Measurements from ENCODE around the gene MOK.

MOK gene

DNA sequence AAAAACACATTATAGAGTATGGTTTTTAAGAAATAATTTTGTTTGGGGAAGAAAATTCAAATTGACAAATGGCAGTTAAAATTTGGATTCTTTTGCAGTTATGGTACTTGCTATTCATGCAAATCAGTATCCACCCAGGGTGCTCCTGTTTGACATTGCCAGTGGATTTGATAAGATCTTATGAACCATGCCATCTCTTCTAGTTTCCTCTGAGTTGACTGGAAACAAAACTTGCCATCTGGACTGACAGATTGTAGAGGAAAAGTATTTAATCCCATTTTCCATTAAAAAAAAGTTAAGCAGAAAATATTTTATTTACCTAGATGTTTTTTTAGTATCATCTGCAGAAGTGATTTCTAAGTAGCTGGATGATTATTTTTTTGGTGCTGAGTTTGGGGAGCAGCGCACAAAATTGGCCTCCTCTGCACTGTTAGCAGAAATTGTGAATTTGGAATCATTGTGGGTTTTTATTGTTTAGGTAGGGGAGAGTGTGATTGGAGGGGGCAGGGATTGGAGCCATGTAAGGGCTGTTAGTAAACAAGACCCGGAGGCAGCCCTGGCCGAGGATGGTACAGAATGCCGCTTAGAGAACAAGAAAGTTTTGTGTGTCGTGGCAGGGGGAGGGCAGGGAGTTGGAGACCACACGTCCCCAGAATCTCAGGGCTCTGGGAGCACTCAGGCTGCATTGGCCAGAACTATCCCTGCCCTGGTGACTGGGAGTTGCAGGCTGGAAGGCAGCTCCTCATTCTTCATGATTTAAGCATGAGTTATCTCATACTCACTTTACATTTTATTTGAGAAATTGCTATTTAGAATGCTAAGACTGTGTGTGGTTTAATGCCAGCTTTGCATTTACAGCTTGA is 108.7 kb downstream of the MOK start:
- no peak overlapping the region for H3K4me3 ChIP-seq (ENCODE audit: low read depth, low read length)
- no peak for DNase-seq (ENCODE audit: low read depth)

DNA sequence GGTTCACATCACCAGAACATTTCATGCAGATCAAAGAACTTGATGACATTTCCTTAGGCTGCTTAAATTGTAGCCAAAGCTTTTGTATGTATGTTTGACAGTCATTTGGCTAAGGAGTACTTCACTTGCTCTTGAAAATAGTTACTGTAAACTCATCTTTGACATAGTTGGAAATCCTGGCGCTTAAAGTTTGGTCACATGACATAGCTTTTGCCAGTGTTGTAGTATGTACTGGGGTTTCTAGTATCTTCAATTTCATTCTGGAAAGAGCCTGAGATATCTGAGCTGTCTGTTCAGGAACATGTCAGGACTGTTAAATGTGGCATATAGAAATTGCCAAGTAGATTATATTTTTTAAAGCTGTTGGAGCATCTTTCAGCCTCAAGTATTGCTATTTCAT is 109.5 kb downstream of the MOK start:
- H3K4me3 ChIP-seq (ENCODE audit: low read depth, low read length) = no peak overlapping the region
- no peak for DNase-seq (ENCODE audit: low read depth)

DNA sequence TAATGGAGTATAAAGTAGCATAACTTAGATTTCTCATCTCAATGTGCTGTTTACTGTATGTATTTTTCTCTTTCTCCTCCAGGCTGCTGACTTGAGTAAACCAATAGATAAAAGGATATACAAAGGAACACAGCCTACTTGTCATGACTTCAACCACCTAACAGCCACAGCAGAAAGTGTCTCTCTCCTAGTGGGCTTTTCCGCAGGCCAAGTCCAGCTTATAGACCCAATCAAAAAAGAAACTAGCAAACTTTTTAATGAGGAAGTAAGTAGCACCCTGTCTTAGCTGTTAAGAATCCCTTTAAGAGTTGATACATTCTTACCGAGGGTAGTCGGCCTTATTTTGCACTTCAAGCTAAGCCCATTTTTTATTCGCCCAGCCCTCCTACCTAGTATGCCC is 110.1 kb downstream of the MOK start:
- DNase-seq (ENCODE audit: low read depth) = no peak
- H3K4me3 ChIP-seq (ENCODE audit: low read depth, low read length) = no peak overlapping the region

DNA sequence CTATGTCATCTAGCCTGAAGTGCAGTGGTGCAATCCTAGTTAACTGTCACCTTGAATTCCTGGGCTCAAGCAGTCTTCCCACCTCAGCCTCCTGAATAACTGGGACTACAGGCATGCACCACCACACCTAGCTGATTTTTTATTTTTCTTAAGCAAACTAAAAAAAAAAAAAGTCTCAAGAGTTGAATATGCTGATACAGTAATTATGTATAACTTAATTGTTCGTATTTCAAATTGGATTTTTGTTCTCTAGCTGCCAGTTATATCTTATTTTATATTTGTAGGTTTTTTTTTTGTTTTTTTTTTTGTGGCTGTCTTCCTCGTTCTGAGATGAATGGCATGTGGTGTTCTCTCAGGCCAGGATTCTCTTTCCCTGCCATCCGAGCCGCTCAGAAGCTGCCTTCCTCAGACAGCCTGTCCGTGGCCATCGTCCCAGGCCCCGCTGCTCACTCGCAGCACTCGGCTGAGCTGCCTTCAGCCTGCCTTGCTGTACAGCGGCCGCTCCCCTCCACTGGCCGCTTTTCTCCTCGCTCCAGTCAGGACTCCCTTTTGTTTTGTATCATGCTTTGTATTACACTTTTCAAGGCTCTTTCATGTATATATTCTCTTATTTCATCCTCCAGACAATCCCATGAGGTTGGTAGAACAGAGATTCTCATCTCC is 112.0 kb downstream of the MOK start:
- no peak for DNase-seq (ENCODE audit: low read depth)
- no peak overlapping the region for H3K4me3 ChIP-seq (ENCODE audit: low read depth, low read length)

DNA sequence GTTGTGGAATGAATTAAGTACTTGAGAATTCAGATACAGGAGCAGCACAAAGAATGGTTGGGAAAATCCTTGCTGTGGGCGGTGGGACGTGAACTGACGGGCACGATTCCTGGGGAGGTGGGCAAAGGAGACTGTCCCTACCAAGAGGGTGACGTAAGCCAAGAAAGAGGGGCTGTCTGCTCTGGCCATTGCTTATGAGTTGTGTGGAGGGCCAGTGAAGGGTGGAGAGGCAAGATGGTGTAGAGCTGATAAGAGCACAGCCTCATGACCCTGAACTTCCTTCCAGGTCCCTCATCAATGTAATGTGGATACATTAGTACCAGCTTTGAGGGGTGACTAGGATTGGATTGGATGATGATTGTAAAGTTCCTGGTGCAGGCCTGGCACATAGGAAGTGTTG is 115.1 kb downstream of the MOK start:
- no peak for DNase-seq (ENCODE audit: low read depth)
- H3K4me3 ChIP-seq (ENCODE audit: low read depth, low read length) = no peak overlapping the region

DNA sequence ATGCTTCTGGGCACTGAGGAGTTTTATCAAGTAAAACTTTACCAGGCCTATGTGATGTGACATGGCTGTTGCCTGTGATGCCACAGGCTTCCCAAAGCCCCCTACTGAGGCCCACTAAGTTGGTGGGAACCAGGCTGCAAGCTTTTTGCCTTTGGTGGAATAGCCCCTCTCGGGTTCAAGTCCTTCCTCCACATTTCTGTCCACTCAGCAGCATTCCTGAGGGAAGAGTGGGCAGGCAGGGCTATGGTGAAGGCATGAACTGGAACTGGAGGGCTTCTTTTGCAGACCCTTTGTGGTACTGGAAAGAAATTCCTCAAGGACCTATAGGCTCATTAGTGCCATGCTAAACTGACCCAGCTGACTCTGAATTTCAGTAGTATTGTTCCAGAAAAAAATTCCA is 116.8 kb downstream of the MOK start:
- no peak overlapping the region for H3K4me3 ChIP-seq (ENCODE audit: low read depth, low read length)
- no peak for DNase-seq (ENCODE audit: low read depth)

DNA sequence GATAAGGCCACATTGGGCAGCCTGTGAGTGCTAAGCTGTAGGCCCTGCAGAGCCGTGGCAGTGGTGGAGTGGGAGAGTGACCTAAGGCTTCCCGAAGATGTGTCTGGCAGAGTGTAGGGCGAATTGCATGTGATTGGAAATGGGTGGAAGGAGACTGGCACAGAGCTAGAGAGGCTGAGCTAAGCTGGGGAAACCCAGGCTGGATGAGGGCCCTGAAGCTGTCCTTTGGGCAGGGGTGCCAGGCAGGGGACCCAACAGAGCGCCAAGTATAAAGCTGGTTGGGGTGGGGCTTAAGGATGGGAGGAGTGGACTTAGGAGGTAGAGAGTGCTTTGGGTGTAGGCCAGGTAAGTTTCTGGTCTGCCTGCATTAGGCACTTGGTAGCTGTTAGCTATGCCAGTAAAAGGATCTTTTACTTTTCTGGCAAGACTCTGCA is 117.4 kb downstream of the MOK start:
- no peak overlapping the region for H3K4me3 ChIP-seq (ENCODE audit: low read depth, low read length)
- no peak for DNase-seq (ENCODE audit: low read depth)

DNA sequence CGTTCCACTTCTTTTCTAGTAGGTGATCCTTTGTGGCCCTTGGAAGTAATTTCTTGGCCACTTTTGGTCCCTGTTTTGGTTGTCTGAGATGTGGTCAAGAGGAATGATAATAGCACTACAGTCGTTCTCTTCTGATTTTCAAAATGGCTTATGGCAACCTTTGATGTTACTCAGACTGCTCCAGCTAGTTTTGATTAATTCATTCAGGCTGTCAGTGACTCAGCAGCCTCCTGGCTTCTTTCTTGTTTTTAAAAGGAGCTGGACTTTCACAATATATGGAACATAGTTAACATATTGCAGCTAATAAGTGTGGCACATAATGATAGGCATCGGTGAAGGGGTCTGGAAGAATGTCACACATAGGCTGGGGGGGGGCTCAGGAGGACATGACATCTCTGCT is 117.9 kb downstream of the MOK start:
- DNase-seq (ENCODE audit: low read depth) = peak; percentile 51
- no peak overlapping the region for H3K4me3 ChIP-seq (ENCODE audit: low read depth, low read length)

DNA sequence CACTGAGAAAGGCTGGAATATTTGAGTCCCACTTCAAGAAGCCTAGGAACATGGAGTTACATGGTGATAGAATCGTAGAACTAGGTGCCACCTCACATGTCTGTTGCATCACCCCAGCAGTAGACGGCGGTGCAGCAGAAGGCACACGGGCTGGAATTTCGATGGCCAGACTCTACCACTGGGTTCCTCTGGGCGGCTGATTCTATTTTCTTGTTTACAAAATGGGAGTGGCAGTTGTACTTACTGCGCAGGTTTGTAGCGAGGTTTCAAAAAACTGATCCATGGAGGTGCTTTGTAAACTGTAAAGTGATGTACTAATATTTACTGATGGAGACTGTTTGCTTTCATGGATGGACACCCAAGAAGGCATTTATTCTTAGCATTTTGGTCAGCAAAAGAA is 119.6 kb downstream of the MOK start:
- no peak overlapping the region for H3K4me3 ChIP-seq (ENCODE audit: low read depth, low read length)
- DNase-seq (ENCODE audit: low read depth) = no peak

DNA sequence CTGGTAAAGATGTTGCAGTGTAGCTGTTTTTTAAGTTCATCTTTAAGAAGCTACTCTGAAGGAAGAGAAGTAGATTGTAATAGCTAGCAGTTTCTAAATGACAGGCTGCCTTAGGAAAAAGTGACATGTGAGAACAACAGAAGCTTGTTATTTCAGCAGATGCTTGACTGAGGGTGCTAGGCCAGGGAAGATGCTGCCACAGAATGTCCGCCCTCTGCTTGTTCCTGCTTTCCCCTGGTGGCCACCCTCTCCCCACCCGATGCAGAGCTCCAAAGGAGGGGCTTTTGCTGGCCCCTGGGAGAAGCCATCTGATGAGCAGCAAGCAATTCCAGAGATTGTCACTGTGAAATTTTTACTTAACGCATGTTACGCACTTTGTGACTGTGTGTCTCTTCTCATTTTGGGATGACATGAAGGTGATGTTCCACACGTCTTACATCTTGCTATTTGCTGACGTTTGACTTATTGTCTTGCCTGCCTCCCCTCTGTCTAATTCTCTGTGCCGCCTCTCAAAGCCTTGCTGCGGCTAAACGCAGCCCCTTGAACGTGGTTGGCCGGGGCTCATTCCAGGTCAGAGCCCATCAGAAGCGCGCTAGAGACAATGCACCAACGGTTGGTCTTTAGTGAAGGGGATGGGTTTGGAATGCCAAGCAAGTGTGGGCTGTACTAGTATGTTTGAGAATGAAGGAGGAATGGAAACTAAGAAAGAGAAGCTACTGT is 120.5 kb downstream of the MOK start:
- no peak overlapping the region for H3K4me3 ChIP-seq (ENCODE audit: low read depth, low read length)
- no peak for DNase-seq (ENCODE audit: low read depth)

DNA sequence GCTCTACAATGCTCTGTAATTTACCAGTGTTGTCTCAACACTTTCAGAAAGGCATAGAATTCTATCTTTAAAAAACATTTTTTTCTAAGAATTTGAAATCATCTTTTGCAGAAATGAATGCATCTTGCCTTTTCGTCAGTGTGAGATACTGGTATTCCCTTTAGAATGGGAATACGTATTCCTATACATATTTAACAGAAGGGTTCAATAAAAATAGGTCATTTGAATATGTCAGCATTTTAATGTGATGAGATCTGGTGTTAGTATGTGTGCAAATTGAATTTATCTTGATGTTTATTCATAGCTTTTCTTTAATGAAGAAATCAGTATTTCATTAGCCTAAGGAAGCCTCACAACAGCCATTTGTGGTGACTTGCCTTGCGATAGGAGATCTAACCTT is 121.1 kb downstream of the MOK start:
- no peak for DNase-seq (ENCODE audit: low read depth)
- H3K4me3 ChIP-seq (ENCODE audit: low read depth, low read length) = no peak overlapping the region

DNA sequence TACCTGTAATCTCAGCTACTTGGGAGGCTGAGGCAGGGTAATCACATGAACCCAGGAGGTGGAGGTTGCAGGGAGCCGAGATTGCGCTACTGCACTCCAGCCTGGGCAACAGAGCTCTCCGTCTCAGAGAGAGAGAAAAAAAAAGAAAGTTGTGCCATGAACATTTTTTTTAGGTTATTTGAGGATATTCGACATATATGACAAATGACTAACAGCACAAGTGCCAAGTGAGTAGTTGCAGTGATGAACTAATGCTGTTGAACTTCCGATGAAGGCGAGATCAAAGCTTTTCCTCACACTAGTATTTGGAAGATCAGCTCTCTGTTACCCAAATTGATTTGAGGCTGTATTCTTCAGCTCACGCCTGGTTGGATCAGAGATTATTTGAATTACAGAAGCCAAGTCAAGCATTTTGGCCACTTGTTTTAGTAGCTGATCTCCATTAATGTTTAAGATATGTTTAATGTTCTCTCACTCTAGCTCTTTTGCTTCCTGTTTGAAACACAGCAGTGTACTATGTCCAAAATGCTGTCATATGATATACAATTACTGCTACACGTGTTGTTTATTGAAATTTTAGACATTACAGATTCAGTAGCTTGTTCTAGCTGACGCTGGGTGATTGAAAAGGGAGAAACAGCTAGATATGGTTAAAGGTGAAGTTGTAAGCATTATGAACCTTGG is 121.9 kb downstream of the MOK start:
- no peak overlapping the region for H3K4me3 ChIP-seq (ENCODE audit: low read depth, low read length)
- no peak for DNase-seq (ENCODE audit: low read depth)

DNA sequence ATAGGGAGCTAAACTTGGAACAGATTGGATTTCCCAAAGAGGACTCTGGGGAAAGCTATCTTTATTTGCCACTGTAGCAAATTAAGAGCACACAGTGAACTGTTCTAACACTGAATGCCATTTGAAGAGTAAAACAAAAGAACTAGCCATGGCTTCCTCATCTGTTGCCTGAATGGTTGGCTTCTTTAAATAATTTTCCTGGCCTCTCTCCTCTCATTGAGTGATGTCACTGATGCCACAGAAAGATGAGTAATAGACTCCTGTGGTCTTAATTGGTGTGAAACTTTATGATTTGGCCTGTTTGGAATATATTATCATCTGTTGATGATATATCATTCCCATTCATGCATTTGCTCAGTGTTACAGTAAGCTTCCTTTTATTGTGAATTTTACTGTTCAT is 122.8 kb downstream of the MOK start:
- no peak overlapping the region for H3K4me3 ChIP-seq (ENCODE audit: low read depth, low read length)
- DNase-seq (ENCODE audit: low read depth) = peak; percentile 19

DNA sequence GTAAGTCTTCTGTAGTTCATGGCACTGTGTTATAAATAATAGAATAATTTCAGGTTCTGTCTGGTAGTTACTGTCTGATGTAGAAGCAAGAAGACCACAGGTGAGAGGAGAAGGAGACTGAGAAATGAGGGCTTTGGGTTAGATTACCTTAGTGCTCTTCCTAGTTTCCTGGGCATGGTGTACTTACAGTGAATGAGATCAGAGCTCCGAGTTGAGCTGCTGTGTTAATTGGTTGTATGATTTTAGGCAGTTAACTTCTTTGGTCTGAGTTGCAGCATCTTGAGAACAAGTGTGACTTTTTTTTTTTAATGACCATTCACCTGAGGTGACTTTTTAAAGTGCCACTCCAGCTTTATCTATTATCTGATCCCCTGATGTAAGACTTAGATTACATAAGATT is 123.8 kb downstream of the MOK start:
- no peak overlapping the region for H3K4me3 ChIP-seq (ENCODE audit: low read depth, low read length)
- no peak for DNase-seq (ENCODE audit: low read depth)

DNA sequence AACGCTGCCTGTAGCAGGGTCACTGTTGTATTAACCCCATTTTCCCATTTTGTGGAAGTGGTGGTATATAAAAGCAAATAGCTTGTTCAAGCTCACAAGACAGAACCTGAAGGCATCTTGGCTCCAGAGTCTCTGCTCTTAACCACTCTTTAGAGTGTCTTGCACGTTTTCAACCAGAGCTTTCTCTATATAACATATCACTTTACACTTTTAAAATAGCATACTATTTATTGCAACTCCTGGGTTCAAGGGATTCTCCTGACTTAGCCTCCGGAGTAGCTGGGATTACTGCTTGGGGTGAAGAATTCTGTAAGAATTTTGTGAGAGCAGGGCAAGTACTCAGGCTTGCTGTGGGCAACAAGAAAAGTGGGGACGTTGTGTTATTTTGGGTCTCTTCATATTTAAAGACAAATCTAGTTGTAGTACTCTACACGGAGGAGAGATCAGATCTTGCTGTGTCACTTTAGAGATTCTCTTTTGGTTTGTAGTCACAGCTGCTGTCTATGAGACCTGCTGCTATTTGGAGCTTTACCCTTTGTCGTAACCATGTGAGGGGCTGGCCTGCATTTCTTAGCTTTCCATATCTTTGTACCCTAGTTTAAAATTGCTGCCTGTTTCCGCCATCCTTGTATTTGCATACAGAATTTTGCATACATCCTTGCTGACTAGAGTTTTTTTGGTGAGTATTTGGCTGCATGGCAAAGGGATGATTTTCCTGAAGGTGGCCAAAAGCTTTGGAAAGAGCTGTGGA is 124.5 kb downstream of the MOK start:
- H3K4me3 ChIP-seq (ENCODE audit: low read depth, low read length) = no peak overlapping the region
- no peak for DNase-seq (ENCODE audit: low read depth)
